ENCODE results near the gene TM4SF5.

TM4SF5 gene

DNA sequence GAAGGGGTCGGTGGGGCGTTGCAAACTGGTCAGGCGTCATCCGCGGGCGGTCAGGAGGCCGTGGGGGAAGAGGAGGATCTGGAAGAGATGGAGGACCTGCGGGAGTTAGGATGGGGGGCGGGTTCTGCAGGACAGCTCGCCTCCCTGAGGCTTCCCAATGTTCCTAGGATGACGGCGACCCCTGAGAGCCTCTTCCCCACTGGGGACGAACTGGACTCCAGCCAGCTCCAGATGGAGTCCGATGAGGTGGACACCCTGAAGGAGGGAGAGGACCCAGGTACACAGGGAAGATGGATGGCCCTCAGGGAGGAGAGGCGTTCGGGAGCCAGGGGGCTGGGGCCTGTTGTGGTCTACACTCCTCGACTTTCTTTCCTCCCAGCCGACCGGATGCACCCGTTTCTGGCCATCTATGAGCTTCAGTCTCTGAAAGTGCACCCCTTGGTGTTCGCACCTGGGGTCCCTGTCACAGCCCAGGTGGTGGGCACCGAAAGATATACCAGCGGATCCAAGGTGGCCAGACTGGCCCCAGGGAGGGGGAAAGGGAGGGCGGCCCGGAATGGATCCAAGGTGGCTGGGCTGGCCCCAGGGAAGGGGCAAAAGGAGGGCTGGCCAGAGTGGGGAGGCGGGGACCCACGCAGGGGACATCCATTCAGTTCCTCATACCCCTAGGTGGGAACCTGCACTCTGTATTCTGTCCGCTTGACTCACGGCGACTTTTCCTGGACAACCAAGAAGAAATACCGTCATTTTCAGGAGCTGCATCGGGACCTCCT, 36.1 kb downstream of the TM4SF5 start:
- H3K27ac ChIP-seq: no peak overlapping the region
- DNase-seq: no peak
- H3K36me3 ChIP-seq (replicated peaks): peaks cover 2% of the 10 kb centered on the region
- H3K4me3 ChIP-seq (ENCODE audit: low read depth, low read length): peak overlapping the region; percentile 73
- TF ChIP-seq, protein P1, sequence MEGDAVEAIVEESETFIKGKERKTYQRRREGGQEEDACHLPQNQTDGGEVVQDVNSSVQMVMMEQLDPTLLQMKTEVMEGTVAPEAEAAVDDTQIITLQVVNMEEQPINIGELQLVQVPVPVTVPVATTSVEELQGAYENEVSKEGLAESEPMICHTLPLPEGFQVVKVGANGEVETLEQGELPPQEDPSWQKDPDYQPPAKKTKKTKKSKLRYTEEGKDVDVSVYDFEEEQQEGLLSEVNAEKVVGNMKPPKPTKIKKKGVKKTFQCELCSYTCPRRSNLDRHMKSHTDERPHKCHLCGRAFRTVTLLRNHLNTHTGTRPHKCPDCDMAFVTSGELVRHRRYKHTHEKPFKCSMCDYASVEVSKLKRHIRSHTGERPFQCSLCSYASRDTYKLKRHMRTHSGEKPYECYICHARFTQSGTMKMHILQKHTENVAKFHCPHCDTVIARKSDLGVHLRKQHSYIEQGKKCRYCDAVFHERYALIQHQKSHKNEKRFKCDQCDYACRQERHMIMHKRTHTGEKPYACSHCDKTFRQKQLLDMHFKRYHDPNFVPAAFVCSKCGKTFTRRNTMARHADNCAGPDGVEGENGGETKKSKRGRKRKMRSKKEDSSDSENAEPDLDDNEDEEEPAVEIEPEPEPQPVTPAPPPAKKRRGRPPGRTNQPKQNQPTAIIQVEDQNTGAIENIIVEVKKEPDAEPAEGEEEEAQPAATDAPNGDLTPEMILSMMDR (IDR thresholded peaks at IDR 0.05; ENCODE audit: low read depth, low read length, missing control alignments): no peak
- in situ Hi-C loops (cut with HindIII; ENCODE audit: low pct_ligation_motif_present, low sequenced_read_pairs): no loop called here
- no peaks in the 10 kb centered on the region for H3K27me3 ChIP-seq (replicated peaks)

DNA sequence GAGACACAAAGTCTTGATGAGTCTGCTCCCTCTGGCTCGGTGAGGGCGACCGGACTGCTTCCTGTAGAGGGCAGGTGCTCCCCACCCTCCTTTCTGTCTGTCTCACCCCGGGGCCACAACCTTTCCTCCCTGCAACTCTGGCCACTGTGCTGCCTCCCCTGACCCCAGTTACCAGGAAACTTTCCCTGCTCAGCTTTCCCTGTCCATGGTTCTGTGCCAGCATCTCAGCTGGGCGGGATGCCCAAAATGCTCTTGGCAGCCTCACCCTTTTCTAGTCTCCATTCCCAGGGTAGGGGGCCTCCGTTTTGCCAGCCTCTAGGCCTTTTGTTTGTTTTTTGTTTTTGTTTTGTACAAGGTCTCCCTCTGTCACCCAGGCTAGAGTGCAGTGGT, 36.7 kb downstream of the TM4SF5 start:
- TF ChIP-seq, protein P1 (IDR thresholded peaks at IDR 0.05; ENCODE audit: low read depth, low read length, missing control alignments): no peak
- Histone ChIP-seq H3K27me3 (replicated peaks) (no peaks in the 10 kb centered on the region), H3K36me3 (replicated peaks) (peaks cover 2% of the 10 kb centered on the region), H3K4me3 (ENCODE audit: low read depth, low read length) (no peak overlapping the region), H3K27ac (no peak overlapping the region)
- in situ Hi-C loops (cut with HindIII; ENCODE audit: low pct_ligation_motif_present, low sequenced_read_pairs): no loop called here
- DNase-seq: no peak

DNA sequence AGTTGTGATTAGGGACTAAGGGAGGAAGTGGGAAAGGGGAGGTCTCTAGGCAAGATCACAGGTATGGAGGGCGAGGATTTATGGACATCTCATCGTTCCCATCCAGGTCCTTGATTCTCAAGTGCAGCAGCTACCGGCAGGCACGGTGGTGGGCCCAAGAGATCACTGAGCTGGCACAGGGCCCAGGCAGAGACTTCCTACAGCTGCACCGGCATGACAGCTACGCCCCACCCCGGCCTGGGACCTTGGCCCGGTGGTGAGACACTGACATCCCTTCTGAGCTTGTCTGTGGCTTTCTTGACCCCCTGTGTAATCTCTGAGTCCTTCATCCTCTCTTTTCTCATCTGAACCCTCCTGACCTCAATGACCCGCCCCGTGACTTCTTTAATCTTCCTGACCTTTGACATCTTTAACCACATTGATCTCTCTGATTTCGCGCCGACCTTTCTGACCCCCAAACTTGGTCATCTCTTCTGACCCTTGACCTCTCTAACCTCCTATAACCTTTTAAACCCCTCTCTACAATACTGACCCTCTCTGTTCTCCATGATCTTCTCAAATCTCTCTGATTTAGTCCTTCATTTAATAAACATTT, 39.1 kb downstream of the TM4SF5 start:
- H3K27me3 ChIP-seq (replicated peaks): no peaks in the 10 kb centered on the region
- H3K27ac ChIP-seq: no peak overlapping the region
- H3K4me3 ChIP-seq (ENCODE audit: low read depth, low read length): no peak overlapping the region
- DNase-seq: no peak
- in situ Hi-C loops (cut with HindIII; ENCODE audit: low pct_ligation_motif_present, low sequenced_read_pairs): no loop called here
- peaks cover 4% of the 10 kb centered on the region for H3K36me3 ChIP-seq (replicated peaks)
- TF ChIP-seq, protein P1 (IDR thresholded peaks at IDR 0.05; ENCODE audit: low read depth, low read length, missing control alignments): no peak

DNA sequence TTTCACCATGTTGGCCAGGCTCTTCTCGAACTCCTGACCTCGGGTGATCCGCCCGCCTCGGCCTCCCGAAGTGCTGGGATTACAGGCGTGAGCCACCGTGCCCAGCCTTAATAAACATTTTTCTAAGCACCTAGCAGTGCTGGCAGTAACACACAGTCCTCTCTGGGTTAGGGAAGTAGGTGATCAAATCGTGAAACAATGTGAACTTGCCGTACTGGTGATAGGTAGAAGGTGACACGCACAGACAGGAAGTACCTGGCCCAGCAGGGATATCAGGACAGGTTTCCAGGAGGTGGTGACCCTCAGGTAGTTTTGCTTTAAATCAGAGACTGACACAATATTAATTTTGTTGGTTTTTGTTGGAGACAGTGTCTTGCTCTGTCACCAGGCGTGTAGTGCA, 39.8 kb downstream of the TM4SF5 start:
- in situ Hi-C loops (cut with HindIII; ENCODE audit: low pct_ligation_motif_present, low sequenced_read_pairs): no loop called here
- no peak overlapping the region for H3K27ac ChIP-seq
- H3K36me3 ChIP-seq (replicated peaks): peaks cover 7% of the 10 kb centered on the region
- no peak for DNase-seq
- no peak overlapping the region for H3K4me3 ChIP-seq (ENCODE audit: low read depth, low read length)
- H3K27me3 ChIP-seq (replicated peaks): no peaks in the 10 kb centered on the region
- TF ChIP-seq, protein P1 (IDR thresholded peaks at IDR 0.05; ENCODE audit: low read depth, low read length, missing control alignments): no peak

DNA sequence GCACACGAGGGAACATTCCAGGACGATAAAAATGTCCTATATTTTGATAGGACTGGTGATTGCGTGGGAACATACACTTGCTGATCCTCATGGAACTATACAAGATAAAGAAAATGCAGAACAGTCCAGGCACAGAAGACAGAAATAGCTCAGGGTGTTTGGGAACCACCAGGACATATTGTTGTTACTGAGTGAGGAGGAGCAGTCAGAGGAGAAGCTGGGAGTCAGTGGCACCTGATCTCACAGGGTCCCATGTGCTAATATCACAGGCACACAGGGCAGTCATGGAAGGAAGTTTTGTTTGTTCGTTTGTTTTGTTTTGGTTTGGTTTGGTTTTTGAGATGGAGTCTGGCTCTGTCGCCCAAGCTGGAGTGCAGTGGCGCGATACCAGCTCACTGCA, 41.0 kb downstream of the TM4SF5 start:
- DNase-seq: no peak
- no peaks in the 10 kb centered on the region for H3K27me3 ChIP-seq (replicated peaks)
- in situ Hi-C loops (cut with HindIII; ENCODE audit: low pct_ligation_motif_present, low sequenced_read_pairs): no loop called here
- H3K4me3 ChIP-seq (ENCODE audit: low read depth, low read length): no peak overlapping the region
- TF ChIP-seq, protein P1 (IDR thresholded peaks at IDR 0.05; ENCODE audit: low read depth, low read length, missing control alignments): no peak
- no peak overlapping the region for H3K27ac ChIP-seq
- peaks cover 11% of the 10 kb centered on the region for H3K36me3 ChIP-seq (replicated peaks)

All from brain microvascular endothelial cell (primary cell).